ENCODE data around the gene SMIM36.
A peak's percentile ranks its signal among the peaks of the same experiment; 100 is the strongest.
"Not testable (repeated sequence)": the region's sequence is repeated elsewhere in the genome, so short reads cannot be mapped to it uniquely, and the experiment has no call there.

The SMIM36 gene

DNA sequence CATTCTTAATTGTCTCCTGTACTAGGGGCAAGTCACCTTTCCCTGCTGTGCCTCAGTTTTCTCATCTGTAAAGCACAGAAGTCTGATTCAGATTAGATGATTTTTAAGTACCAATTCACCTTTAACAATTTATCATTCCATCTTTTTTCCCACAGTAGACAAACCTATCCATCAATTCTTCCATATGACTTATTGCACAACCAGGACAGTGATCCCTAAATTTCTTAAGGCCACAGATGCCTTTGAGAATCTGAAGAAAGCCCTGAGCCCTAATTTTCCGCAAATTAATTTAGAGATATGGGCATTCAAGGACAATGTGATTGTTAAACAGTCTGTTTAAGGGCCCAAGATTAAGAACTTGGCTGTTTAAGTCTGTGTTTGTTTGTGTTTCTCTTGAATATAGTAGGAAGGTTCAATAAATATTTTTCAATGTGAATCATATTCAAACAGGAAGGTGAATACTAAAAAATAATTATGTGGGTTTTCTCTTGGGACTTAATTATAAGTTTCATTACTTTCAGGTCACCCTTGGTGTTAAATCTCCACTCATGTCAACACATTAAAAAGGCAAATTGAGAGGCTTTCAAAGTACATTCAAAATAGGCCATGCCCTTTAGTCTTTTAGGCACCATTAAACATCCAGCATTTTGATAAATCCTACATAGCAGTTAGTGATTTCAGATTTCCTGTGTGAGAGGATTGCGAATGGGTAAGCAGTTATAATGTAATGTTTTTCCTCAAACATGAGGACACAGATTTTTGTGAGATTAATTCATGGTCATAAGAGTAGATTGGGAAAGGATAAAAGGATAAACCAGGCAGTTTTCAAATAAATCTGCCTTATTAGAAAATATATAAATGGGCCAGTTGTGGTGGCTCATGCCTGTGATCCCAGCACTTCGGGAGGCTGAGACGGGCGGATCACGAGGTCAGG, 54.7 kb downstream of the SMIM36 start:
- DNase-seq (no peak), ATAC-seq (replicated peaks) (no peak)
- Mint-ChIP-seq H3K36me3 (no peaks in the 10 kb centered on the region), H3K4me3 (no peak overlapping the region), H3K9me3 (no peaks in the 10 kb centered on the region), H3K27ac (no peak overlapping the region), H3K27me3 (peaks cover 10 to 37% of the 10 kb centered on the region in 2 donors), H3K4me1 (peaks cover 24 to 27% of the 10 kb centered on the region in 2 donors)

DNA sequence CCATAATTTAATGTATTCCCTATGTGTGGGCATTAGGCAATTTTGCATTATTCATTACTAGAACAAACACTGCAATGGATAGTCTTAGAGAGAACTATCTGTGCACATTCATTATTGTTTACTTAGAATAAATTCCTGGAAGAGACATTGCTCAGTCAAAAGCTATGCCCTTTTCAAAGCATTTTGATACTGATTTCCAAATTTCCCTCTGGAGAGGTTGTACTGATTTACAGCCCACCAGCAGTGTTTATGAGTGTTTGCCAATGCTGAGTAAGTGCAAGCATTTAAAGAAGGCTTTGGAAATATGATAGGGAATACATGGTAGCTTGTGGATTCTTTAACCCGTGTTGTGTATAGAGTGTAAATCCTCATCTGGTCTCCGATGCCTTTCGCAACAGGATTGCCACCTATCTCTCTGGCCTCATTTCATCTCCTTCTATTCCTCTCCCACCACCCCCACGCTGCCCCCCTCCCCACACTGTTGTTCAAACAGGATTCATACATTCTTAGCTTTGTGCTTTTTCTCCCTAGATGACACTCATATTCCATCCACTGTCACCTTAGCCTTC, 56.3 kb downstream of the SMIM36 start:
- Mint-ChIP-seq H3K27me3 (peaks cover 19 to 53% of the 10 kb centered on the region in 2 donors), H3K9me3 (no peaks in the 10 kb centered on the region), H3K27ac (no peak overlapping the region), H3K36me3 (no peaks in the 10 kb centered on the region), H3K4me1 (peaks cover 26 to 35% of the 10 kb centered on the region in 2 donors), H3K4me3 (no peak overlapping the region)
- ATAC-seq (replicated peaks) (no peak), DNase-seq (no peak)

DNA sequence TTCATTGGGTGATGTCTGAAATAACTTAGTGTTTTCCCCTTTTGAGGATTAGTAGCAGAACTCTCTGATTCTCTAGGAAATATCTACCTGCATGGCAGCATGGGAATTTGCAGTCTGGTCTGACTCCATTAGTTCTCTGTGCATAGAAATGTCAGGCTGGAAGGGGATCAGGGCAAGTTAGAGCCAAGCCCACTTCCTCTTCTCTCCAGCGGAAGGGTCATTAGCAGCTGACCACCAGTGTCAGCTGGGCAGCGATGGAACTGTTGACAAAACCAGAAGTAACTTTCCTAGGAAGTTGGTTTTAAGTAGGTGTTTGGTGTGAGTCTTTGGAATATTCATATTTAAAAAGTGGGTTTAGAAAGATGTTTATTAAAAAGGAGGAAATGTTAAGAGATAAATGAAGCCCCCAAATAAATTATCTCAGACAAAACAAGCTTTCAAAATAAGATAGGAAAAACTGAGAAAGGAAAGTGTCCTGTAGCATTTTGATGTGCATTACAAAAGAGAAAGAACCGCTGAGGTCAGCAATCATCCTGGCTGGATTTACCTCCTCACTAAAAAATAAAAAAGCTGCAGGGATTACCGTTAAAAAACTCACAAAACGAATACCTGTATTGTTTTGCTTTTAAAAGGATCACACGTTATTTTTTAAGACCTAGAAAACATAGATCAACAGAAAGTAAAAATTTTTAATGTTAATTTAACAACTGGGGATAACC, 57.3 kb downstream of the SMIM36 start:
- DNase-seq = no peak
- no peak overlapping the region for H3K27ac Mint-ChIP-seq
- no peaks in the 10 kb centered on the region for H3K36me3 Mint-ChIP-seq
- H3K4me3 Mint-ChIP-seq = no peak overlapping the region
- peaks cover 24 to 28% of the 10 kb centered on the region in 2 donors for H3K4me1 Mint-ChIP-seq
- no peaks in the 10 kb centered on the region for H3K9me3 Mint-ChIP-seq
- peaks cover 26 to 61% of the 10 kb centered on the region in 2 donors for H3K27me3 Mint-ChIP-seq
- ATAC-seq (replicated peaks) = no peak

DNA sequence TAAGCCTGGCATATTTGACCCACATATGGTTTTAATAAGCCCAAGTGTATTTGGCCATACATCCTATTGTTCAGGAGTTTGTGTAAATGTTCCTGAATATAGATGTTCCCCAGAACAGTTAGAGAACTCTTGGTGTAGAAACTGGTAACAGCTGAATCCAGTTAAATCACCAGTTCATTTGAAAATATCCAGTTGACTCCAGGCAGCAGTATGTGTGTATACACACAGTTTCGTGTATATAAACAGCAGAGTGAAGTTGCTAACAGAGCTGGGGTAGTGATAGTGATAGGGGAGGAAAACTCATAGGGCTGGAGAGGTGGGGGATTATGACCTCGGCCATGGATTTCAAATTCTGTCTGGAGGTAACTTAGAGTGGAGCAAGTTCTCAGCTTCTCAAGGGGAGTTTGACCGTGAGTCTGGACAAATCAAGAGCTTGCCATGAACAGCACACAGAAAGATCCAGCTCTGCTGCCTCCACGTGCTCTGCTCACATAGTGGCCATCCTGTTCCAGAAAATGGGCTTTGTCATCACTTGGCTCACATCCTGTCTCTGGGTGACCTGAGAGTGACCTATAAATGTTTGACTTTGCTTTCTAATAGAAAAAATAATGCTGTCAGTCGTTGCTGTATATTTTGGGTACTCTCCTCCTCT, 59.0 kb downstream of the SMIM36 start:
- Mint-ChIP-seq H3K4me3 (no peak overlapping the region), H3K9me3 (no peaks in the 10 kb centered on the region), H3K27ac (no peak overlapping the region), H3K27me3 (peaks cover 26 to 60% of the 10 kb centered on the region in 2 donors), H3K4me1 (peaks cover 15 to 17% of the 10 kb centered on the region in 2 donors), H3K36me3 (no peaks in the 10 kb centered on the region)
- ATAC-seq (replicated peaks) = no peak
- DNase-seq = no peak

DNA sequence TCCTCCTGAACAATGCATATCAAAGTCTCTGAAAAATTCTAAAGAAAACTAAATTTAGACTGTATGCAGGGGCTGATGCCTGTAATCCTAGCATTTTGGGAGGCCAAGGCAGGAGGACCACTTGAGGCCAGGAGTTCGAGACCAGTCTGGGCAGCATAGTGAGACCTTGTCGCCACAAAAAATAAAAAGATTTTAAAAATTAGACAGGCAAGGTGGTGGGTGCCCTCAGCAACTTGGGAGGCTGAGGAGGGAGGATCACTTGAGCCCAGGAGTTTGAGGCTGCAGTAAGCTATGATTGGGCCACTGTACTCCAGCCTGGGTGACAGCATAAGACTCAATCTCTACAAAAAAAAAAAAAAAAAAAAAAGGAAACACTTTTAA, 59.5 kb downstream of the SMIM36 start:
- ATAC-seq (replicated peaks) = no peak
- Mint-ChIP-seq H3K27me3 (peaks cover 26 to 58% of the 10 kb centered on the region in 2 donors), H3K27ac (no peak overlapping the region), H3K4me3 (no peak overlapping the region), H3K9me3 (no peaks in the 10 kb centered on the region), H3K4me1 (peaks cover 13 to 16% of the 10 kb centered on the region in 2 donors), H3K36me3 (no peaks in the 10 kb centered on the region)
- no peak for DNase-seq

DNA sequence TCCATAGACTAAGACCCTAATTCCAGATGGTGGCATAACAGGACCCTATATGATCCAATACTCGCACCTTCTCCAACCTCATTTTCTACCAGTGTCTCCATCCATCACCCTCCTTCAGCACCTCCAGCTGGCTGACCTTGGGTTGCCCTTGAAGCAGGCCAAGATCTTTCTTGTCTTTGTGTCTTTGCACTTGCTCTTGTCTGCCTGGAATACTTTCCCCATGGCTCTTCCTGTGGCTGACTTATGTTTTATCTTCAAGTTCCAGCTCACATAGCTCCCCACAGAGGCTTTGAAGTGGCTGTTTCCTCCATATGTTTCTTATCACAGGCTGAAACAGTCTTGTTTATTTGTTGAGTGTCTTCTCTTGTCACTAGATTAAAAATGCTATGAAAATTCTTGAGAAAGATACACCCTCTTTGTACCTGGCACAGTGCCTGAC, 60.0 kb downstream of the SMIM36 start:
- Mint-ChIP-seq H3K4me1 (peaks cover 9 to 16% of the 10 kb centered on the region in 2 donors), H3K27me3 (peaks cover 26 to 53% of the 10 kb centered on the region in 2 donors), H3K36me3 (no peaks in the 10 kb centered on the region), H3K27ac (no peak overlapping the region), H3K4me3 (no peak overlapping the region), H3K9me3 (no peaks in the 10 kb centered on the region)
- ATAC-seq (replicated peaks) (no peak), DNase-seq (no peak)

DNA sequence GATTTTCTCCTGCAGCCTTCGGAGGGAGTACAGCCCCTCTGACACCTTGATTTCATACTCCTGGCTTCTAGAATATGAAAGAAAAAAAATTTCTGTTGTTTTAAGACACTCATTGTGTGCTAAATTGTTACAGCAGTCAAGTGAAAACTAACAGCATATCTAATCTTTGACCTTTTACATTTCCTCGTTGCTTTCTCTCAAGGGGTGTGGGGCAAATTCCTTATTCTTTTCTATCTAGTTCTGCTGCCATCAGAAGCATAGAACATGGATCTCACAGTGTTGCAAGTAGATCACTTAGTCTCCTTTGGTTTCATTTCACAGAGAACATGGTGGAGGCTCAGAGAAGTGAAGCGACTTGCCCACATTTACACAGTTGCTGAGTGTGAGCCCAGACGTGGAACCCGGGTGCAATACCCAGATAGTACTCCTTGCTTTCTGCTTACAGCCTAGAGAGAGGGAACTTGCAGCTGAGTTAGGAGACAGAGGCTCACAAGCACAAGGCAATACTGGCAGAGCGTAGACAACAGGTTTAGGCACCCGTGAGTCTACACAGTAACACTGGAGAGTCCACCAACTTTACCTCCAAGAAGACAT, 60.9 kb downstream of the SMIM36 start:
- Mint-ChIP-seq H3K36me3 (no peaks in the 10 kb centered on the region), H3K9me3 (no peaks in the 10 kb centered on the region), H3K4me1 (peaks cover 9 to 23% of the 10 kb centered on the region in 2 donors), H3K4me3 (no peak overlapping the region), H3K27ac (no peak overlapping the region), H3K27me3 (peaks cover 22 to 45% of the 10 kb centered on the region in 2 donors)
- no peak for DNase-seq
- no peak for ATAC-seq (replicated peaks)

DNA sequence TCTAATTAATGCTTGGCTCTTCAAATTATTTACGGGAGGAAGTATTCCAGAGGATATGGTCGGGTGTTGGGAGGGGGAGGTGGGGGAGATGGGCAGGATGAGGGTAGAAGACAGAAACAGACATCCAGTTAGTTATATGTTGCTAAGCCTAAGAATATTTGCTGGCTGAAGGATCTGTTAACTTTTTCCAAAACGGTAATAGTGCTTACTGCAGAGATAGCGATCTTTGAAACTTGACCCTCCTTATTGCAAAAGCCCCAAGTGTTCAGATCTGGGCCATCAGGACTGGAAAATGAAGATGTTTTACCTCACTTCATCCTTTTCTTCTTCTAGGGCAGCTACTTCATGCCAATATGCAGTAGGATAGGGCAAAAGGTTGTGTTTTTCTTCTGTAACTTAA, 62.6 kb downstream of the SMIM36 start:
- no peak overlapping the region for H3K4me3 Mint-ChIP-seq
- no peak overlapping the region for H3K27ac Mint-ChIP-seq
- no peaks in the 10 kb centered on the region for H3K36me3 Mint-ChIP-seq
- ATAC-seq (replicated peaks) (no peak), DNase-seq (no peak)
- H3K27me3 Mint-ChIP-seq = peaks cover 17 to 39% of the 10 kb centered on the region in 2 donors
- no peaks in the 10 kb centered on the region for H3K9me3 Mint-ChIP-seq
- peaks cover 16 to 39% of the 10 kb centered on the region in 2 donors for H3K4me1 Mint-ChIP-seq

DNA sequence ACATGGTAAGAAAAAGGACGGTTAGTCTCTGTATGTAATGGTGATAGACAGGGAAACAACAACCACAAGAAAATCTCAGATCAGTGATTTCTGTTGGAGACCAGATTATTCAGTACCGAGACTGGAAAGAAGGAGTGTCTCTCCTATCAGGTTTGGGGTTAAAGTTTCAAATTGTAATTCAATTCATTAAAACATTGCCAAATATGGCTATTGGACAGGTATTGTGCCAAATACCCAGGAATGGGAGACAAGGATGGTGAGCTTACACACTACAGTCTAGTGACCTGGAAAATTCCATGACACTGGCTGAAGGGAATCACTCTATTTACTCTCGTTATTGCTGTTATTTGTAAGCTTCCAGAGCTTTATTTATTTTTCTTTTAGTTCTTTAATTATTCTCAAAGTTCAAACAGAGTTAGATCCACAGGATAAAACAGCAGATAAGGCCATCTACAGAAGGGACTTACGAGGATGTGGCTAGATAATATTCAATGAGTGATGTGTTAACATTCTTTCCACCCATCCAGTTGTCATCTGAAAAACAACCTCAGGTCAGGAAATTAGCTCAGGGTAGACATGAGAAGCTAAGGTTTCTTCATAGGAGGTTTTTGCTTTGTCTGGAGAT, 64.6 kb downstream of the SMIM36 start:
- Mint-ChIP-seq H3K27me3 (peaks cover 15 to 29% of the 10 kb centered on the region in 2 donors), H3K27ac (no peak overlapping the region), H3K9me3 (no peaks in the 10 kb centered on the region), H3K36me3 (no peaks in the 10 kb centered on the region), H3K4me3 (no peak overlapping the region), H3K4me1 (peaks cover 11 to 44% of the 10 kb centered on the region in 2 donors)
- DNase-seq (no peak), ATAC-seq (replicated peaks) (no peak)

DNA sequence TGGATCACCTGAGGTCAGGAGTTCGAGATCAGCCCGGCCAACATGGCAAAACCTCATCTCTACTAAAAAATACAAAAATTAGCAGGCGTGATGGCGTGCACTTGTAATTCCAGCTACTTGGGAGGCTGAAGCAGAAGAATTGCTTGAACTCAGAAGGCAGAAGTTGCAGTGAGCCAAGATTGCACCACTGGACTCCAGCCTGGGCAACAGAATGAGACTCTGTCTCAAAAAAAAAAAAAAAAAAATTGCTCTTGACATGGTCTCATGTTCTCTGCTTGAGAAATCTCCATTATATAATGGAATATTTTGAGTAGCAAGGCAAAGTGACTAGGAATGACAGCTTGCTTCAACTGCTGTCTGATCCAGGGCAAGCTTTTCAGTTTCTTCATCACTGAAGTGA, 65.2 kb downstream of the SMIM36 start:
- not testable (repeated sequence) for H3K9me3 Mint-ChIP-seq; H3K27ac Mint-ChIP-seq; DNase-seq; H3K4me3 Mint-ChIP-seq; ATAC-seq (replicated peaks); H3K36me3 Mint-ChIP-seq
- Mint-ChIP-seq H3K4me1 (peaks cover 9 to 44% of the 10 kb centered on the region in 2 donors), H3K27me3 (peaks cover 11 to 23% of the 10 kb centered on the region in 2 donors)

DNA sequence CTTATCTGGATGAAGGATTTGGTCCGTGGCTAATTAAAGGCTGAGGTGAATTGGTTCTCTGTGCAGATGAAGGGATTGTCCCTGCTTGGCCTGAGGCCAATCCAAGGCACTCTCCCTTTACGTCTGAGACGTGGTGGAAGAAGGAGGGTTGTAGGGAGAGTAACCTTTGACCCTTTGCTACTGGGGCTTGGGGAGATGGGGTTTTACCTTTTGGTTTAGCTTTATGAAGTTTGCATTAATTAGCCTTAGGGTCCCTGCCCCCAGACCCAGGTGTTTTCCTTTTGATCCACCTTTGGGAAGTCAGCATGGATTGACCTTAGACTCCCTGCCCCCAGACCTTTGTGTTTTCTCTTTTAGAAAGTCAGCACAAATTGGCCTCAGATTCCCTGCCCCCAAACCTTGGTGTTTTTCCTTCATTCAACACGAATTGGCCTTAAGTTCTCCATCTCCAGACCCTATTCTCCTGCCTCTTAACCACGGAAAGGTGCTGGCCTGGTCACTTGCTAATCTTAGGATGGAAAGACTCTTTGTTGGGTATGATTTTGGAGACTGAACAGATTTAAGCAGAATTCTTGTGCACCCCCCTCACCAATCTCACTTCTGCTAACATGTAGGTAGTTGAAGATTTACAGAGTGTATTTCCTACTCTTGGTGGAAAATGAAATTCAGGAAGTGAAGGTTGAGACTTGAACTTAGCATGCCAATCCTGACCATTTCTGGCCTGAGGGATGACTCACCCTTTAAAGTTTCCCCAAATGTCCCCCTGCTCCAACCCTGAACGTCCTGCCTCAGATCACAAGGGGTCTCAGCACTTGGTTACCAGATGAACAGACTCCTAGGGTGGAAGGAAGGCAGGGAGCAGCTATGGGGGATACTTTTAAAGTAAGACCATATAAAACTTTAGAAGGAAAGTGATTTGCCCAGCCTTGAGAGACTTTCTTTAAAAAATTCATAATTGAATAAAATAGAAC, 66.5 kb downstream of the SMIM36 start:
- ATAC-seq (replicated peaks) = peak; percentile 94
- H3K4me1 Mint-ChIP-seq = peaks cover 11 to 37% of the 10 kb centered on the region in 2 donors

DNA sequence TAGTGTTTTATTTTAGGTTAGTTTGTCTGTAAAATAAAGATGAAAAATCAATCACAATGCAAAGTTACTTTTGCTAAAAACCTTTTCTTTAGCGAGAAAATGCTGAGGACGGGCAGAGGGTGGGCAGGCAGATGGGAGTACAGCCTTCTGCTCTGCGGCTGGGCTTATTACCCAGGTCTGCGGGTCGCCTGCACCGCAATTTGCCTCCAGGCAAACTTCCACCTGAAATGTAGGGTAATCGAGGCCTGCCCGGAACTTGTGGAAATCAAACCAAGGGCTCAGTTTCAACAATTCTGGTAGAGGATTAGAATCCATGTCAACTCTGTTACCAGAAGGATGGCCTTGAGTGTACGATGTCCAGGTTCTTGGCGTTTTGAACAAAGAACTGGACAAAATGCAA, 67.3 kb downstream of the SMIM36 start:
- DNase-seq (no peak), ATAC-seq (replicated peaks) (no peak)
- H3K4me3 Mint-ChIP-seq = no peak overlapping the region
- peaks cover 12 to 37% of the 10 kb centered on the region in 2 donors for H3K4me1 Mint-ChIP-seq
- no peak overlapping the region for H3K27ac Mint-ChIP-seq
- H3K27me3 Mint-ChIP-seq = peaks cover 0 to 5% of the 10 kb centered on the region in 2 donors
- no peaks in the 10 kb centered on the region for H3K36me3 Mint-ChIP-seq
- H3K9me3 Mint-ChIP-seq = no peaks in the 10 kb centered on the region

More for the DNA sequence above, 66.5 kb downstream of the SMIM36 start:
- Mint-ChIP-seq H3K27ac (peak overlapping the region; percentile 95), H3K36me3 (no peaks in the 10 kb centered on the region), H3K4me3 (peak overlapping the region; percentile 45 to 53), H3K27me3 (peaks cover 4 to 10% of the 10 kb centered on the region in 2 donors), H3K9me3 (no peaks in the 10 kb centered on the region)
- peak; percentile 45 for DNase-seq

Data from stimulated activated naive B cell treated with anti-CD40 and anti-IgM and Interleukin-4, amounts not matched to agents 10 μg/mL and 1 μg/mL and 100 μg/mL, for 72 hours (primary cell).